ENCODE results near the gene BUD13. TPM values are rescaled to one million over a fixed set of nuclear protein-coding genes. Genes with fewer than 3 reads are reported as not detected.

BUD13 gene
- total and polyA plus RNA-seq, 2 of the 13 experiments (the other 11 are each of a cell fraction or from before 2014, with no cell fraction given), result 13.3 to 25.9 TPM

- no peak for TF ChIP-seq NFE2L1 (CRISPR knock-in tag; IDR thresholded peaks at IDR 0.05; ENCODE audit: borderline replicate concordance)
- TF ChIP-seq ZNF501 (CRISPR knock-in tag; IDR thresholded peaks at IDR 0.05), result peak; percentile 43; the same call in 1 of the 2 replicates
- 0 out of 2 replicates have a peak, but pooled peaks have one; percentile 49 for TF ChIP-seq POGK (CRISPR knock-in tag; conservative IDR thresholded peaks at IDR 0.05)
- TF ChIP-seq SOX5 (CRISPR knock-in tag; IDR thresholded peaks at IDR 0.05; ENCODE audit: borderline replicate concordance), result peak; percentile 57
- TF ChIP-seq ZNF20 (CRISPR knock-in tag; IDR thresholded peaks at IDR 0.05), result no peak
- TF ChIP-seq EP300 (IDR thresholded peaks at IDR 0.05; ENCODE audit: low read depth in 2 of 2, low read length in 2 of 2), result peak; percentile 19 to 84; a peak in 3 of 4 replicates
- peak; percentile 49; the same call in 1 of the 2 replicates for TF ChIP-seq EP300 (CRISPR knock-in tag; IDR thresholded peaks at IDR 0.05; ENCODE audit: borderline replicate concordance)
- TF ChIP-seq ZFY (CRISPR knock-in tag; IDR thresholded peaks at IDR 0.05), result 0 out of 2 replicates have a peak, but pooled peaks have one; percentile 16
- TF ChIP-seq CENPT (CRISPR knock-in tag; IDR thresholded peaks at IDR 0.05; ENCODE audit: low read depth), result no peak
- no peak for TF ChIP-seq CREB3 (CRISPR knock-in tag; IDR thresholded peaks at IDR 0.05)
- TF ChIP-seq CSRNP1 (CRISPR knock-in tag; IDR thresholded peaks at IDR 0.05), result peak; percentile 47; the same call in 1 of the 2 replicates
- TF ChIP-seq ZNF512B (CRISPR knock-in tag; IDR thresholded peaks at IDR 0.05; ENCODE audit: borderline replicate concordance), result peak; percentile 62; the same call in 1 of the 2 replicates
- TF ChIP-seq CCDC6 (CRISPR knock-in tag; IDR thresholded peaks at IDR 0.05), result peak; percentile 71; the same call in 1 of the 2 replicates
- TF ChIP-seq UBTF (CRISPR knock-in tag; IDR thresholded peaks at IDR 0.05), result no peak
- TF ChIP-seq TEF (CRISPR knock-in tag; IDR thresholded peaks at IDR 0.05), result 0 out of 2 replicates have a peak, but pooled peaks have one; percentile 57
- peak; percentile 85 for TF ChIP-seq TCF7 (IDR thresholded peaks at IDR 0.05; ENCODE audit: low read depth)
Observed at GRCh38 chr11:116792144-116792868, 19.5 kb upstream of the BUD13 start (continued).

Measured in HepG2 (cell line).